Measurements from ENCODE around the gene SORCS3. TPM values are rescaled to one million over a fixed set of nuclear protein-coding genes. Genes with fewer than 3 reads are reported as not detected.

The SORCS3 gene
- total RNA-seq, 1 experiment from 2014 or later: 0.18 TPM

- no peak for DNase-seq
- Histone ChIP-seq H3K36me3 (ENCODE audit: control insufficient read depth, insufficient read depth, low read length) (no peaks in the 10 kb centered on the region), H3K4me1 (no peaks in the 10 kb centered on the region), H3K27me3 (replicated peaks; ENCODE audit: control insufficient read depth, insufficient read depth, low read length) (no peaks in the 10 kb centered on the region), H3K4me3 (ENCODE audit: low read depth, low read length) (no peak overlapping the region), H3K9me3 (0 out of 2 replicates have a peak, but pooled peaks cover under 1% of the 10 kb centered on the region)
- Mint-ChIP-seq H3K36me3 (ENCODE audit: insufficient read depth, unreplicated experiment) (no peaks in the 10 kb centered on the region), H3K27ac (ENCODE audit: unreplicated experiment) (no peak overlapping the region), H3K9me3 (ENCODE audit: unreplicated experiment) (no peaks in the 10 kb centered on the region), H3K4me3 (ENCODE audit: unreplicated experiment) (no peak overlapping the region), H3K27me3 (ENCODE audit: insufficient read depth, unreplicated experiment) (peaks cover 8% of the 10 kb centered on the region), H3K4me1 (ENCODE audit: low read depth, unreplicated experiment) (no peaks in the 10 kb centered on the region)
- POLR2A ChIA-PET: interaction anchor here (0.6 kb wide), 1 partner anchor 654 kb away, joined by 4 read pairs; no protein-coding TSS in a partner anchor
- TF ChIP-seq CTCF (IDR thresholded peaks at IDR 0.05; ENCODE audit: insufficient read depth in 1 of 2, low read depth in 1 of 2, low read length in 1 of 2, severe bottlenecking in 1 of 2, unreplicated experiment in 1 of 2): no peak
- CTCF ChIA-PET: no interaction called here
- intact Hi-C loops (cut with micrococcal nuclease; ENCODE audit: unreplicated experiment): no loop called here
- BruUV-seq (replicated peaks): no TSS peak
Observed at GRCh38 chr10:104895541-104895940, 254.5 kb downstream of the SORCS3 start.

- no peaks in the 10 kb centered on the region for H3K36me3 Mint-ChIP-seq (ENCODE audit: insufficient read depth, unreplicated experiment)
- H3K27me3 Mint-ChIP-seq (ENCODE audit: insufficient read depth, unreplicated experiment): peaks cover 8% of the 10 kb centered on the region
- CTCF ChIA-PET: no interaction called here
Observed at GRCh38 chr10:104895981-104896380, 254.9 kb downstream of the SORCS3 start.

GRCh38 chr10:104897696-104898095, 256.6 kb downstream of the SORCS3 start:
- CTCF ChIA-PET: no interaction called here
- intact Hi-C loops (cut with micrococcal nuclease; ENCODE audit: unreplicated experiment): no loop called here
- H3K4me1 ChIP-seq: no peaks in the 10 kb centered on the region
- no TSS peak for BruUV-seq (replicated peaks)
- H3K36me3 Mint-ChIP-seq (ENCODE audit: insufficient read depth, unreplicated experiment): no peaks in the 10 kb centered on the region
- no peak for DNase-seq
- H3K9me3 ChIP-seq: no peaks in the 10 kb centered on the region
- POLR2A ChIA-PET: no interaction called here
- H3K4me3 ChIP-seq (ENCODE audit: low read depth, low read length): no peak overlapping the region
- no peaks in the 10 kb centered on the region for H3K9me3 Mint-ChIP-seq (ENCODE audit: unreplicated experiment)
- H3K27me3 Mint-ChIP-seq (ENCODE audit: insufficient read depth, unreplicated experiment): peaks cover 7% of the 10 kb centered on the region
- H3K4me3 Mint-ChIP-seq (ENCODE audit: unreplicated experiment): no peak overlapping the region
- H3K27me3 ChIP-seq (replicated peaks; ENCODE audit: control insufficient read depth, insufficient read depth, low read length): no peaks in the 10 kb centered on the region
- H3K36me3 ChIP-seq (ENCODE audit: control insufficient read depth, insufficient read depth, low read length): no peaks in the 10 kb centered on the region
- TF ChIP-seq CTCF (IDR thresholded peaks at IDR 0.05; ENCODE audit: insufficient read depth in 1 of 2, low read depth in 1 of 2, low read length in 1 of 2, severe bottlenecking in 1 of 2, unreplicated experiment in 1 of 2): no peak
- H3K27ac Mint-ChIP-seq (ENCODE audit: unreplicated experiment): no peak overlapping the region
- H3K4me1 Mint-ChIP-seq (ENCODE audit: low read depth, unreplicated experiment): no peaks in the 10 kb centered on the region

More at GRCh38 chr10:104895981-104896380, 254.9 kb downstream of the SORCS3 start:
- no peaks in the 10 kb centered on the region for H3K36me3 ChIP-seq (ENCODE audit: control insufficient read depth, insufficient read depth, low read length)
- no peaks in the 10 kb centered on the region for H3K9me3 ChIP-seq
- no peaks in the 10 kb centered on the region for H3K4me1 Mint-ChIP-seq (ENCODE audit: low read depth, unreplicated experiment)
- no peak overlapping the region for H3K4me3 ChIP-seq (ENCODE audit: low read depth, low read length)
- intact Hi-C loops (cut with micrococcal nuclease; ENCODE audit: unreplicated experiment): no loop called here
- no peaks in the 10 kb centered on the region for H3K4me1 ChIP-seq
- no peak overlapping the region for H3K4me3 Mint-ChIP-seq (ENCODE audit: unreplicated experiment)
- BruUV-seq (replicated peaks): no TSS peak
- no peaks in the 10 kb centered on the region for H3K27me3 ChIP-seq (replicated peaks; ENCODE audit: control insufficient read depth, insufficient read depth, low read length)
- TF ChIP-seq CTCF (IDR thresholded peaks at IDR 0.05; ENCODE audit: insufficient read depth in 1 of 2, low read depth in 1 of 2, low read length in 1 of 2, severe bottlenecking in 1 of 2, unreplicated experiment in 1 of 2): no peak
- H3K9me3 Mint-ChIP-seq (ENCODE audit: unreplicated experiment): no peaks in the 10 kb centered on the region
- POLR2A ChIA-PET: interaction anchor here (0.6 kb wide), 1 partner anchor 654 kb away, joined by 4 read pairs; no protein-coding TSS in a partner anchor
- no peak overlapping the region for H3K27ac Mint-ChIP-seq (ENCODE audit: unreplicated experiment)
- DNase-seq: no peak

All from Caco-2 (cell line).